MCF 10A (cell line): ENCODE data around the gene MAML2. TPM values are rescaled to one million over a fixed set of nuclear protein-coding genes. Genes with fewer than 3 reads are reported as not detected.

Experiments
- BruUV-seq: library from RNA; stranded (reverse); fragments of 400-500 nt; replicated peaks from 2 replicates; lab custom pipeline; 2021; lab: Mats Ljungman, UMichigan
- CTCF ChIA-PET: fragments of 300-600 bp; sonication (Branson Sonifier 250); formaldehyde crosslinking; extraction: SDS; loops from one replicate; lab custom pipeline; 2021; ENCODE audit warnings: antibody characterized with exemption, inconsistent platforms; lab: Yijun Ruan, JAX
- POLR2A ChIA-PET: fragments of 300-600, 350-650 bp; sonication (Branson Sonifier 250); formaldehyde crosslinking; extraction: SDS; loops from one replicate; lab custom pipeline; 2020; ENCODE audit warnings: antibody characterized with exemption, inconsistent platforms; lab: Yijun Ruan, JAX
- DNase-seq: peaks from one replicate; pipeline ENCODE4 v3.0.0-alpha.2; 2018; ENCODE audit not compliant: unreplicated experiment
- H3K27ac Mint-ChIP-seq: one replicate; pipeline ENCODE4 v1.8.0; 2022; ENCODE audit warnings: mild to moderate bottlenecking, low read depth, mixed read lengths; ENCODE audit not compliant: unreplicated experiment
- H3K27me3 Mint-ChIP-seq: one replicate; pipeline ENCODE4 v1.8.0; 2022; ENCODE audit warnings: mixed read lengths; ENCODE audit not compliant: insufficient read depth, unreplicated experiment
- H3K36me3 Mint-ChIP-seq: one replicate; pipeline ENCODE4 v1.8.0; 2022; ENCODE audit warnings: mild to moderate bottlenecking, moderate library complexity, mixed read lengths; ENCODE audit not compliant: insufficient read depth, unreplicated experiment
- H3K4me1 Mint-ChIP-seq: one replicate; pipeline ENCODE4 v1.8.0; 2022; ENCODE audit warnings: mixed read lengths; ENCODE audit not compliant: insufficient read depth, unreplicated experiment
- H3K4me3 Mint-ChIP-seq: one replicate; pipeline ENCODE4 v1.8.0; 2022; ENCODE audit warnings: mild to moderate bottlenecking, moderate library complexity, mixed read lengths; ENCODE audit not compliant: unreplicated experiment
- H3K9me3 Mint-ChIP-seq: one replicate; pipeline ENCODE4 v1.8.0; 2022; ENCODE audit warnings: mixed read lengths; ENCODE audit not compliant: unreplicated experiment
- CTCF ChIP-seq: fragments of 200-600 bp; IDR thresholded peaks from one replicate; pipeline ENCODE4 v1.8.0; 2022; ENCODE audit warnings: antibody characterized with exemption, mild to moderate bottlenecking; ENCODE audit not compliant: unreplicated experiment
- intact Hi-C: fragments of 100-400 bp; cut with micrococcal nuclease; formaldehyde crosslinking; loops from 2 replicates; pipeline ENCODE4 v1.14.1; 2022
- total RNA-seq: library from RNA; stranded (reverse); gene quantifications from 2 replicates; pipeline ENCODE4 v1.2.3, GENCODE V29; 2022

MAML2 gene
- total RNA-seq, 1 experiment from 2014 or later, result 8.6 TPM

- H3K27ac Mint-ChIP-seq, result peak overlapping the region; percentile 63
- intact Hi-C loops, result no loop called here
These were observed 175.2 kb downstream of the MAML2 start for GRCh38 chr11:96167787-96168186.

GRCh38 chr11:96167203-96167758, 175.7 kb downstream of the MAML2 start:
- DNase-seq, result no peak
- no peak for TF ChIP-seq CTCF
- Mint-ChIP-seq H3K27ac (peak overlapping the region; percentile 63), H3K36me3 (no peaks in the 10 kb centered on the region), H3K4me3 (no peak overlapping the region), H3K9me3 (no peaks in the 10 kb centered on the region), H3K27me3 (no peaks in the 10 kb centered on the region), H3K4me1 (peaks cover 40% of the 10 kb centered on the region)
- intact Hi-C loops, result no loop called here
- no TSS peak for BruUV-seq
- POLR2A ChIA-PET, result interaction anchor here (1.0 to 3.7 kb wide), 10 partner anchors 12 to 176 kb away, joined by 3 to 21 read pairs (median 6); partner anchors contain the start of gene MAML2
- CTCF ChIA-PET, result interaction anchor here (0.6 to 5.5 kb wide), 7 partner anchors 8 to 433 kb away, joined by 3 to 37 read pairs (median 4); partner anchors contain the start of gene MAML2

More at GRCh38 chr11:96167787-96168186, 175.2 kb downstream of the MAML2 start:
- DNase-seq, result no peak
- no peaks in the 10 kb centered on the region for H3K36me3 Mint-ChIP-seq
- BruUV-seq, result no TSS peak
- H3K4me3 Mint-ChIP-seq, result no peak overlapping the region
- no peaks in the 10 kb centered on the region for H3K9me3 Mint-ChIP-seq
- H3K27me3 Mint-ChIP-seq, result no peaks in the 10 kb centered on the region
- POLR2A ChIA-PET, result interaction anchor here (1.0 to 3.7 kb wide), 10 partner anchors 12 to 176 kb away, joined by 3 to 21 read pairs (median 8); partner anchors contain the start of gene MAML2
- CTCF ChIA-PET, result interaction anchor here (0.6 to 5.5 kb wide), 6 partner anchors 8 to 175 kb away, joined by 3 to 37 read pairs (median 4); partner anchors contain the start of gene MAML2
- no peak for TF ChIP-seq CTCF
- peaks cover 40% of the 10 kb centered on the region for H3K4me1 Mint-ChIP-seq

GRCh38 chr11:96162816-96163499, 180.0 kb downstream of the MAML2 start:
- peak; percentile 86 for DNase-seq
- peak overlapping the region; percentile 7 for H3K27ac Mint-ChIP-seq
- CTCF ChIA-PET, result interaction anchor here (0.5 to 2.1 kb wide), 10 partner anchors 8 to 328 kb away, joined by 3 to 24 read pairs (median 3); partner anchors contain the start of gene MAML2
- H3K4me1 Mint-ChIP-seq, result peaks cover 28% of the 10 kb centered on the region
- TF ChIP-seq CTCF, result no peak
- H3K4me3 Mint-ChIP-seq, result no peak overlapping the region
- H3K36me3 Mint-ChIP-seq, result no peaks in the 10 kb centered on the region
- no peaks in the 10 kb centered on the region for H3K27me3 Mint-ChIP-seq
- POLR2A ChIA-PET, result interaction anchor here (0.6 to 2.2 kb wide), 18 partner anchors 9 to 250 kb away, joined by 3 to 9 read pairs (median 3); partner anchors contain the start of genes CCDC82, JRKL and MAML2
- intact Hi-C loops, result no loop called here
- BruUV-seq, result no TSS peak
- no peaks in the 10 kb centered on the region for H3K9me3 Mint-ChIP-seq
